HL-60 (cell line): Measurements from ENCODE around the gene ACVR1.

Experiments
- DNase-seq, 2 experiments: peaks; one replicate each; pipeline ENCODE4 v3.0.0-alpha.2; 2010 to 2020; ENCODE audit warnings: low read depth in 1 of 2, low spot score in 1 of 2
- H3K27ac ChIP-seq: fragments of 250-450 bp; sonication (Bioruptor Pico); replicated peaks from 2 replicates; pipeline ENCODE4 v1.5.1; 2020; ENCODE audit warnings: mild to moderate bottlenecking, moderate library complexity
- H3K27me3 ChIP-seq: fragments of 250-450 bp; sonication (Bioruptor Pico); 2 replicates; pipeline ENCODE4 v1.5.1; 2021; ENCODE audit warnings: mild to moderate bottlenecking, moderate library complexity; ENCODE audit not compliant: insufficient read depth, poor library complexity, severe bottlenecking
- H3K4me3 ChIP-seq: replicated peaks from 2 replicates; pipeline ENCODE4 v1.5.1; 2011; ENCODE audit warnings: mild to moderate bottlenecking, control low read depth, low read length; ENCODE audit not compliant: insufficient read depth
- GABPA ChIP-seq: IDR thresholded peaks from 2 replicates; pipeline ENCODE4 v1.6.1; 2012; ENCODE audit warnings: low read depth
- POLR2AphosphoS5 ChIP-seq: IDR thresholded peaks from 2 replicates; pipeline ENCODE4 v1.6.1; 2012; ENCODE audit warnings: low read depth
- REST ChIP-seq: IDR thresholded peaks from 2 replicates; pipeline ENCODE4 v1.6.1; 2012; ENCODE audit warnings: low read depth; ENCODE audit not compliant: insufficient replicate concordance
- SPI1 ChIP-seq: IDR thresholded peaks from 2 replicates; pipeline ENCODE4 v1.6.1; 2012; ENCODE audit warnings: low read depth, mild to moderate bottlenecking, borderline replicate concordance
- TF ChIP-seq, protein P1 (sequence below): IDR thresholded peaks from one replicate; pipeline ENCODE4 v1.5.1; 2011; ENCODE audit warnings: low read length, control low read depth, inconsistent platforms; ENCODE audit not compliant: insufficient read depth

The ACVR1 gene

DNA sequence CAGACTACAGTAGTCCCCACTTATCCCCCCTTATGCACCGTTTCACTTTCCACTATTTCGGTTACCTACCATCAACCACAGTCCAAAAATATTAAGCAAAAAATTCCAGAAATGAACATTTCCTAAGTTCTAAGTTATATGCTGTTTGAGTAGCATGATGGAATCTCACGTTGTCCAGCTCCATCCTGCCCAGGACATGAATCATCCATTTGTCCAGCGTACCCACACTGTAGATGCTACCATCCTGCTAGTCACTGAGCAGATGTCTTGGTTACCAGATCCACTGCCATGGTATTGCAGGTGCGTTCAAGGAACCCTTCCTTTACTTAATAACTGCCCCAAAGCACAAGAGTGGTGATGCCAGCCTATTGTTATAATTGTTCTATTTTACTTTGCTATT is 87.9 kb downstream of the ACVR1 start:
- no peak overlapping the region for H3K27ac ChIP-seq
- DNase-seq: no peak
- H3K27me3 ChIP-seq: no peaks in the 10 kb centered on the region
- no peak for TF ChIP-seq POLR2AphosphoS5
- TF ChIP-seq SPI1: no peak
- no peak for TF ChIP-seq REST
- no peak for TF ChIP-seq GABPA
- H3K4me3 ChIP-seq: no peak overlapping the region

GRCh38 chr2:157787364-157787938 is 88.7 kb downstream of the ACVR1 start:
- DNase-seq: no peak
- H3K27ac ChIP-seq: no peak overlapping the region
- no peaks in the 10 kb centered on the region for H3K27me3 ChIP-seq
- no peak overlapping the region for H3K4me3 ChIP-seq
- TF ChIP-seq SPI1: no peak
- no peak for TF ChIP-seq REST

DNA sequence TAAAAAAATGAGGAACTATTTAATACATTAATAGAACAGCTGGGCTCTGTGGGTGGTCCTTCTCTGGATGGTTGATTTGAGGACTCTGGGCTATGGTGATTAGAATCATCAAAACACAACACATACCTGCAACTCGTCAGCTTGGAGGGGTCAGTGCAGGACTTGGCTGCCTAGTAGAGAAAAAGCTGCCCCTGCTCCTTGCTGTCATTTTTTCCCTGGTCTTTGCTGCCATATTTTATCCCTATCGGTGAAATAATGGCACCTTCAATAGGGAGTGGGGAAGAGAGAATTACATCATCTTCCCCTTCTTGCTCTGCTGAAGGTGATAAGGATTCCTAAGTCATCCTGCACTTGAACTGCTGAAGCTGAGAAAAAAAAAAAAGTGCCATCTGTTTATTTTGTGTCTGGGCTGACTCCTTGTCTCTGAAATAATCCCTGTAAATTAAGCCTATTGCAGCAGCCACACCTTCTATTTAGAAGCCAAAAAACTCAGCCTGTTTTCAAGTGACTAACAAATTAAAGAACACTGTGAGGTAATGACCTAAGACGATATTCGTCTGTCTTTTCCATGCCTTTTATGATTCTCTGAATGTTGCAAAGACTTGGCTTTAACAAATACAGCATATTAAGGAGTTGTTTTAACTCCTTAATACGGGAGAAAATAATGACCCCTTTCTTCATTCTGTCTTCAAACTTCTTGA is 89.3 kb downstream of the ACVR1 start:
- H3K27ac ChIP-seq: no peak overlapping the region

GRCh38 chr2:157785866-157786662 is 90.1 kb downstream of the ACVR1 start:
- TF ChIP-seq SPI1 (no peak), REST (no peak), GABPA (no peak), POLR2AphosphoS5 (no peak)
- TF ChIP-seq, protein P1, sequence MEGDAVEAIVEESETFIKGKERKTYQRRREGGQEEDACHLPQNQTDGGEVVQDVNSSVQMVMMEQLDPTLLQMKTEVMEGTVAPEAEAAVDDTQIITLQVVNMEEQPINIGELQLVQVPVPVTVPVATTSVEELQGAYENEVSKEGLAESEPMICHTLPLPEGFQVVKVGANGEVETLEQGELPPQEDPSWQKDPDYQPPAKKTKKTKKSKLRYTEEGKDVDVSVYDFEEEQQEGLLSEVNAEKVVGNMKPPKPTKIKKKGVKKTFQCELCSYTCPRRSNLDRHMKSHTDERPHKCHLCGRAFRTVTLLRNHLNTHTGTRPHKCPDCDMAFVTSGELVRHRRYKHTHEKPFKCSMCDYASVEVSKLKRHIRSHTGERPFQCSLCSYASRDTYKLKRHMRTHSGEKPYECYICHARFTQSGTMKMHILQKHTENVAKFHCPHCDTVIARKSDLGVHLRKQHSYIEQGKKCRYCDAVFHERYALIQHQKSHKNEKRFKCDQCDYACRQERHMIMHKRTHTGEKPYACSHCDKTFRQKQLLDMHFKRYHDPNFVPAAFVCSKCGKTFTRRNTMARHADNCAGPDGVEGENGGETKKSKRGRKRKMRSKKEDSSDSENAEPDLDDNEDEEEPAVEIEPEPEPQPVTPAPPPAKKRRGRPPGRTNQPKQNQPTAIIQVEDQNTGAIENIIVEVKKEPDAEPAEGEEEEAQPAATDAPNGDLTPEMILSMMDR: no peak
- no peaks in the 10 kb centered on the region for H3K27me3 ChIP-seq
- no peak overlapping the region for H3K27ac ChIP-seq
- DNase-seq: no peak
- H3K4me3 ChIP-seq: no peak overlapping the region

More for the DNA sequence above, 89.3 kb downstream of the ACVR1 start:
- TF ChIP-seq POLR2AphosphoS5: no peak
- Histone ChIP-seq H3K4me3 (no peak overlapping the region), H3K27me3 (no peaks in the 10 kb centered on the region)
- no peak for DNase-seq
